Panc1 (cell line): ENCODE data around the gene HDAC7. TPM values are rescaled to one million over a fixed set of nuclear protein-coding genes. Genes with fewer than 3 reads are reported as not detected.

Experiments
- ATAC-seq: fragments of 200-7000 bp; cut with Tn5 transposase; 2 replicates; pipeline ENCODE4 v1.9.1; 2020; ENCODE audit warnings: mild to moderate bottlenecking, moderate library complexity
- BruUV-seq: library from RNA; stranded (reverse); fragments of 400-500 nt; replicated peaks from 2 replicates; lab custom pipeline; 2021; lab: Mats Ljungman, UMichigan
- CTCF ChIA-PET: fragments of 300-600 bp; sonication (Branson Sonifier 250); formaldehyde crosslinking; loops from one replicate; lab custom pipeline; 2022; ENCODE audit warnings: antibody characterized with exemption; lab: Charles Lee
- POLR2A ChIA-PET: fragments of 300-600 bp; sonication (Branson Sonifier 250); formaldehyde crosslinking; loops from one replicate; lab custom pipeline; 2022; ENCODE audit warnings: antibody characterized with exemption; lab: Charles Lee
- DNase-seq: peaks from one replicate; pipeline ENCODE4 v3.0.0-alpha.2; 2010; ENCODE audit warnings: low read depth, low spot score
- H3K27ac ChIP-seq: 2 replicates; pipeline ENCODE4 v1.5.1; 2011; ENCODE audit warnings: mild to moderate bottlenecking, low read length, inconsistent platforms
- H3K27me3 ChIP-seq: fragments of 200-500 bp; sonication (Bioruptor generic); 2 replicates; pipeline ENCODE4 v1.6.0; 2014; ENCODE audit warnings: low read length, inconsistent platforms; ENCODE audit not compliant: control insufficient read depth, insufficient read depth
- H3K36me3 ChIP-seq: fragments of 200-500 bp; sonication (Bioruptor generic); 2 replicates; pipeline ENCODE4 v1.5.1; 2014; ENCODE audit warnings: inconsistent platforms, mild to moderate bottlenecking, low read length, moderate library complexity; ENCODE audit not compliant: control insufficient read depth, insufficient read depth
- H3K4me1 ChIP-seq: 2 replicates; pipeline ENCODE4 v1.5.1; 2011; ENCODE audit warnings: inconsistent platforms, mild to moderate bottlenecking, low read length, moderate library complexity; ENCODE audit not compliant: control insufficient read depth, insufficient read depth
- H3K4me3 ChIP-seq, 2 experiments: 2 replicates each; pipeline ENCODE4 v1.5.1; 2011 to 2012; ENCODE audit warnings: low read depth in 2 of 2, low read length in 2 of 2, mild to moderate bottlenecking in 2 of 2, inconsistent platforms in 1 of 2, moderate library complexity in 1 of 2
- H3K9me3 ChIP-seq: fragments of 200-500 bp; sonication (Bioruptor generic); 2 replicates; pipeline ENCODE4 v1.5.1; 2014; ENCODE audit warnings: low read depth, mild to moderate bottlenecking, inconsistent platforms, low read length, moderate library complexity; ENCODE audit not compliant: control insufficient read depth, insufficient read depth
- CTCF ChIP-seq: fragments of 450-650 bp; IDR thresholded peaks from 2 replicates; pipeline ENCODE4 v1.5.1; 2017; ENCODE audit warnings: mild to moderate bottlenecking
- POLR2AphosphoS5 ChIP-seq: IDR thresholded peaks from 2 replicates; pipeline ENCODE4 v1.6.1; 2012; ENCODE audit warnings: mild to moderate bottlenecking, low read depth, low read length, moderate library complexity
- REST ChIP-seq, 2 experiments: IDR thresholded peaks; 2 replicates each; pipeline ENCODE4 v1.6.1; 2011 to 2012; ENCODE audit warnings: low read depth in 2 of 2, control low read depth in 1 of 2, low read length in 1 of 2, mild to moderate bottlenecking in 1 of 2, moderate library complexity in 1 of 2; ENCODE audit not compliant: insufficient read depth in 1 of 2
- SIN3A ChIP-seq: IDR thresholded peaks from 2 replicates; pipeline ENCODE4 v1.6.1; 2012; ENCODE audit warnings: low read depth, mild to moderate bottlenecking, low read length, moderate library complexity, borderline replicate concordance; ENCODE audit not compliant: insufficient read depth
- TCF7L2 ChIP-seq: IDR thresholded peaks from 2 replicates; pipeline ENCODE4 v1.6.1; 2011; ENCODE audit warnings: mild to moderate bottlenecking, low read depth, low read length, inconsistent platforms
- in situ Hi-C: cut with HindIII; loops from 2 replicates; pipeline ENCODE4 v1.10.0; 2016; ENCODE audit warnings: low sequenced_read_pairs, low pct_unique_long_range_greater_than_20kb
- intact Hi-C: fragments of 100-400 bp; cut with micrococcal nuclease; formaldehyde crosslinking; loops from one replicate; pipeline ENCODE4 v1.10.0; 2022; ENCODE audit not compliant: unreplicated experiment
- total RNA-seq: library from RNA; stranded (reverse); gene quantifications from one replicate; pipeline ENCODE4 v1.2.1, GENCODE V29; 2021; ENCODE audit not compliant: unreplicated experiment

HDAC7 gene
- total RNA-seq, 1 experiment from 2014 or later: 84.2 TPM

- no peaks in the 10 kb centered on the region for H3K27me3 ChIP-seq
- CTCF ChIA-PET: no interaction called here
- no peak overlapping the region for H3K4me3 ChIP-seq
- no peak overlapping the region for H3K27ac ChIP-seq
- H3K36me3 ChIP-seq: no peaks in the 10 kb centered on the region
- intact Hi-C loops (no loop called here), in situ Hi-C loops (no loop called here)
- H3K9me3 ChIP-seq: no peaks in the 10 kb centered on the region
- H3K4me1 ChIP-seq: no peaks in the 10 kb centered on the region
- no peak for TF ChIP-seq TCF7L2
- no peak for TF ChIP-seq CTCF
- no peak for TF ChIP-seq REST (IDR thresholded peaks at IDR 0.05; ENCODE audit: insufficient read depth in 1 of 2, low read depth in 2 of 2, low read length in 1 of 2)
- TF ChIP-seq POLR2AphosphoS5: no peak
- TF ChIP-seq SIN3A: no peak
- POLR2A ChIA-PET: no interaction called here
- BruUV-seq: no TSS peak
- DNase-seq (no peak), ATAC-seq (no peak)
Measured at GRCh38 chr12:47868041-47868440, 48.3 kb upstream of the HDAC7 start.

- POLR2A ChIA-PET: no interaction called here
- H3K27ac ChIP-seq: no peak overlapping the region
- no peaks in the 10 kb centered on the region for H3K4me1 ChIP-seq
- in situ Hi-C loops (no loop called here), intact Hi-C loops (no loop called here)
- H3K4me3 ChIP-seq: no peak overlapping the region
- H3K36me3 ChIP-seq: no peaks in the 10 kb centered on the region
- no peak for ATAC-seq
- DNase-seq: no peak
- TF ChIP-seq REST (IDR thresholded peaks at IDR 0.05; ENCODE audit: insufficient read depth in 1 of 2, low read depth in 2 of 2, low read length in 1 of 2) (no peak), TCF7L2 (no peak), POLR2AphosphoS5 (no peak), CTCF (no peak), SIN3A (no peak)
- BruUV-seq: no TSS peak
- no peaks in the 10 kb centered on the region for H3K9me3 ChIP-seq
- CTCF ChIA-PET: no interaction called here
- no peaks in the 10 kb centered on the region for H3K27me3 ChIP-seq
Measured at GRCh38 chr12:47867495-47867941, 47.8 kb upstream of the HDAC7 start.
